Measurements from ENCODE around the gene PRKCQ. TPM values are rescaled to one million over a fixed set of nuclear protein-coding genes. Genes with fewer than 3 reads are reported as not detected.

Gene PRKCQ
- total and polyA plus RNA-seq, 2 of the 8 experiments (the other 6 are each of a cell fraction or from before 2014, with no cell fraction given) = 9.1 to 22.6 TPM

DNA sequence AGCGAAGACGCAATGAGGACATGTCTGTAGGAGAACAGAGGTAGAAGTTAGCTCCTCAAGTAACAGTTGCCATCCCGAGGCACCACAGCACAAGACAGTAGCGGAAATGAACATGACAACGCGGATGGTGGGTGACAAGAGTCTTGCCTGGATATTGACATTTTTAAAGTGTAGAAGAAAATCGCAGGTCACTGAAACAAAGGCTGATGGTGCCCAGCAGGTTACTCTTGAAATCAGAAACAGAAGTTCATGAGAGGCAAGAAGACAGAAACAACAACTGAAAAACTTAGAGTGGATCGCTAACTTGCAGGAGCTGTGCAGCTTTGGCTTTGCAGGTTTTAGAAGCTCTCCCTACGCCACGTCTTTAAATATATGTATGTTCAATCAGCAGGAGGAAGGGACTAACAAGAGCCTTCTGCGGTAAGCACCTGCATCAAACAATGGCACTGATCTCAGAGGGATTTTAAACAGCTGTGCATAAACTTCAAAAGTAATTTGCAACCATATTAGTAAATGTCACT lies 1.8 kb downstream of the PRKCQ start (continued):
- TF ChIP-seq KDM4A (IDR thresholded peaks at IDR 0.05; ENCODE audit: low read depth, low read length, severe bottlenecking) = no peak
